ENCODE measurements around the gene BECN2.

DNA sequence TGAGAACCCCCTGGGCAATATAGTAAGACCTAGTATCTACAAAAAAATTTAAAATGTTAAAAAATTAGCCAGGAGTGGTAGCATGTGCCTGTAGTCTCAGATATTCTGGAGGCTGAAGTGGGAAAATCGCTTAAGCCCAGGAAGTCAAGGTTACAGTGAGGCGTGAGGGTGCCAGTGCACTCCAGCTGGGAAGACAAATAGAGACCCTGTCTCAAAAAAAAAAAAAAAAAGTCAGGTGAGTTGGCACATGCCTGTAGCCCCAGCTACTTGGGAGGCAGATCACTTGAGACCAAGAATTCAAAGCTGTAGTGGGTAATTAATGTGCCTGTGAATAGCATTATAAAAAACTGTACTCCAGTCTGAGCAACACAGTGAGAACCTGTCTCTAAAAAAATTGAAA lies 4.6 kb downstream of the BECN2 start:
- no peak for TF ChIP-seq POLR2AphosphoS5 (IDR thresholded peaks at IDR 0.05; ENCODE audit: low read depth, low read length)
- no peak for TF ChIP-seq POLR2A (IDR thresholded peaks at IDR 0.05; ENCODE audit: low read depth, low read length)
- no peak for TF ChIP-seq SPI1 (IDR thresholded peaks at IDR 0.05; ENCODE audit: low read depth, low read length)
- no peak for TF ChIP-seq TAF1 (IDR thresholded peaks at IDR 0.05; ENCODE audit: low read depth, low read length)
- TF ChIP-seq PAX5 (IDR thresholded peaks at IDR 0.05; ENCODE audit: insufficient read depth, low read length, severe bottlenecking), result no peak
- TF ChIP-seq POU2F2 (IDR thresholded peaks at IDR 0.05; ENCODE audit: low read depth, low read length), result no peak

All from GM12891 (cell line).